ENCODE measurements around the gene FAM13A. TPM values are rescaled to one million over a fixed set of nuclear protein-coding genes. Genes with fewer than 3 reads are reported as not detected.
A peak's percentile ranks its signal among the peaks of the same experiment; 100 is the strongest.

The FAM13A gene
- total and polyA plus RNA-seq, 9 of the 15 experiments (the other 6 are each of a cell fraction or from before 2014, with no cell fraction given) = 11.3 to 23.3 (median 14.7) TPM

GRCh38 chr4:88751258-88752075 is 305.5 kb downstream of the FAM13A start:
- POLR2A ChIA-PET = no interaction called here
- FAIRE-seq = no peak
- no peak overlapping the region for H3K4me2 ChIP-seq (ENCODE audit: insufficient read depth, low read length)

GRCh38 chr4:88750369-88750768 is 306.6 kb downstream of the FAM13A start:
- Histone ChIP-seq H3K4me3 (no peak overlapping the region), H3K4me2 (ENCODE audit: insufficient read depth, low read length) (no peak overlapping the region), H3K9me3 (replicated peaks; ENCODE audit: control insufficient read depth, insufficient read depth, low read depth, low read length) (no peaks in the 10 kb centered on the region), H3K9me1 (ENCODE audit: control insufficient read depth, insufficient read depth, low read length) (no peaks in the 10 kb centered on the region), H3K79me2 (ENCODE audit: control insufficient read depth, insufficient read depth, low read length) (no peaks in the 10 kb centered on the region), H3K27me3 (ENCODE audit: control insufficient read depth in 2 of 2, insufficient read depth in 2 of 2, low read length in 2 of 2) (no peaks in the 10 kb centered on the region), H2AFZ (ENCODE audit: low read depth, low read length) (no peak overlapping the region), H3K27ac (ENCODE audit: extremely low read depth, low read depth, low read length) (no peak overlapping the region), H4K20me1 (replicated peaks; ENCODE audit: control insufficient read depth, insufficient read depth, low read length) (no peaks in the 10 kb centered on the region), H3K36me3 (ENCODE audit: control insufficient read depth, insufficient read depth, low read length) (peaks cover 43% of the 10 kb centered on the region; the same call in 2 of the 3 replicates), H3K9ac (ENCODE audit: insufficient read depth in 1 of 2, low read depth in 2 of 2, low read length in 2 of 2) (no peak overlapping the region), H3K4me1 (replicated peaks in 1 of 2; ENCODE audit: control insufficient read depth in 2 of 2, insufficient read depth in 2 of 2, low read length in 2 of 2) (no peaks in the 10 kb centered on the region)
- ChIA-PET CTCF (ENCODE audit: low intra/inter-chr PET ratio) (no interaction called here), POLR2A (interaction anchor here (1.3 kb wide), 1 partner anchor 22 kb away, joined by 3 read pairs; no protein-coding TSS in a partner anchor)
- in situ Hi-C loops (cut with MboI) (no loop called here), intact Hi-C loops (cut with micrococcal nuclease) (no loop called here)
- BruUV-seq (replicated peaks) = no TSS peak
- FAIRE-seq = no peak
- no peak for ATAC-seq
- WGBS (ENCODE audit: insufficient coverage, low coverage, missing lambda C conversion rate) = 93% methylated on average over 8 of the region's 10 CpGs
- DNase-seq (ENCODE audit: extremely low read depth in 1 of 4, low spot score in 3 of 4) = no peak
- TF ChIP-seq, protein P1, sequence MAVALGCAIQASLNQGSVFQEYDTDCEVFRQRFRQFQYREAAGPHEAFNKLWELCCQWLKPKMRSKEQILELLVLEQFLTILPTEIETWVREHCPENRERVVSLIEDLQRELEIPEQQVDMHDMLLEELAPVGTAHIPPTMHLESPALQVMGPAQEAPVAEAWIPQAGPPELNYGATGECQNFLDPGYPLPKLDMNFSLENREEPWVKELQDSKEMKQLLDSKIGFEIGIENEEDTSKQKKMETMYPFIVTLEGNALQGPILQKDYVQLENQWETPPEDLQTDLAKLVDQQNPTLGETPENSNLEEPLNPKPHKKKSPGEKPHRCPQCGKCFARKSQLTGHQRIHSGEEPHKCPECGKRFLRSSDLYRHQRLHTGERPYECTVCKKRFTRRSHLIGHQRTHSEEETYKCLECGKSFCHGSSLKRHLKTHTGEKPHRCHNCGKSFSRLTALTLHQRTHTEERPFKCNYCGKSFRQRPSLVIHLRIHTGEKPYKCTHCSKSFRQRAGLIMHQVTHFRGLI (CRISPR knock-in tag; IDR thresholded peaks at IDR 0.05) = no peak
- TF ChIP-seq CBX8 (IDR thresholded peaks at IDR 0.05; ENCODE audit: borderline replicate concordance, extremely low read depth, low read depth, low read length, poor library complexity, severe bottlenecking) (no peak), CEBPB (tag; IDR thresholded peaks at IDR 0.05) (no peak), DEAF1 (CRISPR knock-in tag; IDR thresholded peaks at IDR 0.05) (no peak), MBD2 (IDR thresholded peaks at IDR 0.05; ENCODE audit: borderline replicate concordance, low read depth) (no peak), ZNF583 (CRISPR knock-in tag; IDR thresholded peaks at IDR 0.05) (no peak), ZEB2 (IDR thresholded peaks at IDR 0.05) (no peak), TBL1XR1 (IDR thresholded peaks at IDR 0.05; ENCODE audit: low read length in 2 of 2) (no peak), RBM34 (IDR thresholded peaks at IDR 0.05; ENCODE audit: borderline replicate concordance, insufficient read depth, low read length) (no peak), RUNX1 (IDR thresholded peaks at IDR 0.05; ENCODE audit: low read depth) (no peak)
- TF ChIP-seq, protein P2, sequence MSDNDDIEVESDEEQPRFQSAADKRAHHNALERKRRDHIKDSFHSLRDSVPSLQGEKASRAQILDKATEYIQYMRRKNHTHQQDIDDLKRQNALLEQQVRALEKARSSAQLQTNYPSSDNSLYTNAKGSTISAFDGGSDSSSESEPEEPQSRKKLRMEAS (CRISPR knock-in tag; IDR thresholded peaks at IDR 0.05) = no peak

More at GRCh38 chr4:88751258-88752075, 305.5 kb downstream of the FAM13A start:
- no peak for TF ChIP-seq ARID1B (IDR thresholded peaks at IDR 0.05)
- TF ChIP-seq ZNF316 (IDR thresholded peaks at IDR 0.05) = peak; percentile 52; the same call in 1 of the 2 replicates
- DNase-seq (ENCODE audit: extremely low read depth in 1 of 4, low spot score in 3 of 4) = no peak
- in situ Hi-C loops (cut with MboI) (no loop called here), intact Hi-C loops (cut with micrococcal nuclease) (no loop called here)
- no peak overlapping the region for H3K27ac ChIP-seq (ENCODE audit: extremely low read depth, low read depth, low read length)
- BruUV-seq (replicated peaks) = no TSS peak
- CTCF ChIA-PET (ENCODE audit: low intra/inter-chr PET ratio) = interaction anchor here (0.6 kb wide), 1 partner anchor 236 kb away, joined by 3 read pairs; no protein-coding TSS in a partner anchor
- no peak overlapping the region for H3K4me3 ChIP-seq
- WGBS (ENCODE audit: insufficient coverage, low coverage, missing lambda C conversion rate) = 55% methylated on average over 7 of the region's 7 CpGs
- no peak for ATAC-seq
- H3K4me1 ChIP-seq (replicated peaks in 1 of 2; ENCODE audit: control insufficient read depth in 2 of 2, insufficient read depth in 2 of 2, low read length in 2 of 2) = no peaks in the 10 kb centered on the region
- no peaks in the 10 kb centered on the region for H3K27me3 ChIP-seq (ENCODE audit: control insufficient read depth in 2 of 2, insufficient read depth in 2 of 2, low read length in 2 of 2)
- no peak overlapping the region for H3K9ac ChIP-seq (ENCODE audit: insufficient read depth in 1 of 2, low read depth in 2 of 2, low read length in 2 of 2)
- no peaks in the 10 kb centered on the region for H4K20me1 ChIP-seq (replicated peaks; ENCODE audit: control insufficient read depth, insufficient read depth, low read length)
- no peak overlapping the region for H2AFZ ChIP-seq (ENCODE audit: low read depth, low read length)
- no peaks in the 10 kb centered on the region for H3K9me1 ChIP-seq (ENCODE audit: control insufficient read depth, insufficient read depth, low read length)
- H3K36me3 ChIP-seq (ENCODE audit: control insufficient read depth, insufficient read depth, low read length) = peaks cover 39% of the 10 kb centered on the region; the same call in 2 of the 3 replicates
- H3K79me2 ChIP-seq (ENCODE audit: control insufficient read depth, insufficient read depth, low read length) = no peaks in the 10 kb centered on the region
- no peaks in the 10 kb centered on the region for H3K9me3 ChIP-seq (replicated peaks; ENCODE audit: control insufficient read depth, insufficient read depth, low read depth, low read length)

Measured in K562 (cell line).